Ovary (tissue), 3 donors: ENCODE data around the gene LRRC8A.

Experiments used
- CTCF ChIP-seq, 3 donors: fragments of 450-650 bp in 2 of 3; fragments of 200-600 bp in 1 of 3; IDR thresholded peaks; one replicate each; pipeline versions ENCODE4 v1.5.1 to v1.8.0; 2016 to 2022; ENCODE audit warnings: antibody characterized with exemption in 3 of 3, mild to moderate bottlenecking in 1 of 3
- POLR2A ChIP-seq: fragments of 450-650 bp; IDR thresholded peaks from one replicate; pipeline ENCODE4 v1.6.1; 2017; ENCODE audit warnings: antibody characterized with exemption, mild to moderate bottlenecking, moderate library complexity
- donor health status: DM: no; HTN: no; CAD: no.

- TF ChIP-seq POLR2A, result peak; percentile 97
- TF ChIP-seq CTCF (IDR thresholded peaks at IDR 0.05), result no peak
Observed at GRCh38 chr9:128947527-128948301, 65.8 kb downstream of the LRRC8A start, which contains the start of the genes DOLK and NUP188.
